Hepatocyte (in vitro differentiated cells): Measurements from ENCODE around the gene TCF12. TPM values are rescaled to one million over a fixed set of nuclear protein-coding genes. Genes with fewer than 3 reads are reported as not detected.

Source experiments
- DNase-seq: peaks from one replicate; pipeline ENCODE4 v3.0.0-alpha.2; 2016; ENCODE audit warnings: low spot score
- H2AFZ ChIP-seq: fragments of 200-600 bp; sonication (generic); 2 replicates; pipeline ENCODE4 v1.6.0; 2016; ENCODE audit warnings: antibody characterized with exemption, mild to moderate bottlenecking
- H3K27ac ChIP-seq: fragments of 200-600 bp; sonication (generic); 2 replicates; pipeline ENCODE4 v1.5.1; 2016; ENCODE audit warnings: mild to moderate bottlenecking
- H3K27me3 ChIP-seq: fragments of 200-600 bp; sonication (generic); 2 replicates; pipeline ENCODE4 v1.6.1; 2016
- H3K36me3 ChIP-seq: fragments of 200-600 bp; sonication (generic); replicated peaks from 2 replicates; pipeline ENCODE4 v1.5.1; 2016; ENCODE audit warnings: low read depth; ENCODE audit not compliant: insufficient read depth
- H3K4me1 ChIP-seq: fragments of 200-600 bp; sonication (generic); 2 replicates; pipeline ENCODE4 v1.5.1; 2016; ENCODE audit warnings: mild to moderate bottlenecking, moderate library complexity; ENCODE audit not compliant: insufficient read depth
- H3K4me2 ChIP-seq: fragments of 200-600 bp; sonication (generic); 2 replicates; pipeline ENCODE4 v1.6.0; 2016
- H3K4me3 ChIP-seq: fragments of 200-600 bp; sonication (generic); 2 replicates; pipeline ENCODE4 v1.5.1; 2016; ENCODE audit warnings: mild to moderate bottlenecking
- H3K79me2 ChIP-seq: fragments of 200-600 bp; sonication (generic); 2 replicates; pipeline ENCODE4 v1.6.0; 2017; ENCODE audit warnings: mild to moderate bottlenecking
- H3K9me2 ChIP-seq: fragments of 200-600 bp; sonication (generic); replicated peaks from 2 replicates; pipeline ENCODE4 v1.6.0; 2017; ENCODE audit warnings: mild to moderate bottlenecking; ENCODE audit not compliant: insufficient read depth
- H3K9me3 ChIP-seq: fragments of 200-600 bp; sonication (generic); 2 replicates; pipeline ENCODE4 v1.5.1; 2016; ENCODE audit warnings: low read depth, mild to moderate bottlenecking
- H4K20me1 ChIP-seq: fragments of 200-600 bp; sonication (generic); 2 replicates; pipeline ENCODE4 v1.6.0; 2016; ENCODE audit warnings: mild to moderate bottlenecking; ENCODE audit not compliant: insufficient read depth, poor library complexity, severe bottlenecking
- EZH2 ChIP-seq: fragments of 200-600 bp; sonication (generic); IDR thresholded peaks from 2 replicates; pipeline ENCODE4 v1.6.1; 2016; ENCODE audit warnings: antibody characterized with exemption, mild to moderate bottlenecking, borderline replicate concordance
- EZH2phosphoT487 ChIP-seq: fragments of 200-600 bp; sonication (generic); IDR thresholded peaks from one replicate; pipeline ENCODE4 v1.6.1; 2018; ENCODE audit warnings: antibody characterized with exemption, mild to moderate bottlenecking, low read depth, moderate library complexity; ENCODE audit not compliant: unreplicated experiment, severe bottlenecking
- WGBS: methylation state at CpG from one replicate; pipeline ENCODE4 v1.1.6; 2016; ENCODE audit warnings: low lambda C conversion rate; ENCODE audit errors: missing lambda C conversion rate; 5-methylcytosine and 5-hydroxymethylcytosine counted together
- polyA plus RNA-seq: library from polyadenylated mRNA; unstranded; fragments of >200 nt; fragmentation: Nextera tagmentation; extraction: Ambion mirVana; gene quantifications from 2 replicates; pipeline ENCODE4 v1.2.1, GENCODE V29; 2016
- total RNA-seq: library from RNA; depleted of rRNA; stranded (reverse); fragments of >200 nt; gene quantifications from 2 replicates; pipeline ENCODE4 v1.2.3, GENCODE V29; 2014
- TF ChIP-seq, protein P1 (sequence below): fragments of 200-600 bp; sonication (generic); IDR thresholded peaks from 2 replicates; pipeline ENCODE4 v1.5.1; 2016; ENCODE audit warnings: antibody characterized with exemption, mild to moderate bottlenecking; ENCODE audit not compliant: poor library complexity

The TCF12 gene
- total and polyA plus RNA-seq, 2 experiments from 2014 or later: 42.0 to 93.2 TPM

DNA sequence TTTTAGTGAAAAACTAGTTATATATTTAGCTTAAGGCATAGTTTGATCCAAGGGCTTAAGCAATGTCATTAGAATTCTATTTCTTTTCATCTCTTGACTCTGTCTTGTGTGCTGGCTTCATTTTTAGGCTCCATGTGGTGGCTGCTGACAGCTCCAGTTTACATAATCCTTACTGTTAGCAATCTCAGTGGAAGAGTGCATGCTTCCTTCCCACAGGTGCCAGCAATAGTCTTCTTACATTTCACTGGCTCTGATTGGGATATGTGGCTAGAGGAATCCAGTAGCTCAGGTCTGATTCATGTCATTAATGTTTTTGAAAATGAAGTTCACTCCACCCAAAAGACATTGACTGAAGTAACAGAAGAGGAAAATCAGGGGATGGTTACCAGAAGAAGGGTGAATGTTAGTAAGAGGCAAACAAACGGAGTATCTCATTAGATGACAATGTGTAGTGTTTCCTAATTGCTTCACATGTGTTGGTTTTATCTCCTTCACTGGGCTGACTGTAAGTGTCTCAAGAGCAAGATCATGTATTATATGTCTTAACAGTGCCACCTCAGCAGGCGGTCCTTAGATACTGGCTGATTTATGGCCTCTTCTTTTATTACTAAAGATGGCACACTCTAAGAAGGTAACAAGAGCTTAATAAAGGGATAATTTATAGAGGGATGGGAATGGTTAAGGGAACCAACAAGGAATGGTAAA, 25.6 kb upstream of the TCF12 start:
- no peak for TF ChIP-seq EZH2
- TF ChIP-seq EZH2phosphoT487: no peak
- TF ChIP-seq, protein P1, sequence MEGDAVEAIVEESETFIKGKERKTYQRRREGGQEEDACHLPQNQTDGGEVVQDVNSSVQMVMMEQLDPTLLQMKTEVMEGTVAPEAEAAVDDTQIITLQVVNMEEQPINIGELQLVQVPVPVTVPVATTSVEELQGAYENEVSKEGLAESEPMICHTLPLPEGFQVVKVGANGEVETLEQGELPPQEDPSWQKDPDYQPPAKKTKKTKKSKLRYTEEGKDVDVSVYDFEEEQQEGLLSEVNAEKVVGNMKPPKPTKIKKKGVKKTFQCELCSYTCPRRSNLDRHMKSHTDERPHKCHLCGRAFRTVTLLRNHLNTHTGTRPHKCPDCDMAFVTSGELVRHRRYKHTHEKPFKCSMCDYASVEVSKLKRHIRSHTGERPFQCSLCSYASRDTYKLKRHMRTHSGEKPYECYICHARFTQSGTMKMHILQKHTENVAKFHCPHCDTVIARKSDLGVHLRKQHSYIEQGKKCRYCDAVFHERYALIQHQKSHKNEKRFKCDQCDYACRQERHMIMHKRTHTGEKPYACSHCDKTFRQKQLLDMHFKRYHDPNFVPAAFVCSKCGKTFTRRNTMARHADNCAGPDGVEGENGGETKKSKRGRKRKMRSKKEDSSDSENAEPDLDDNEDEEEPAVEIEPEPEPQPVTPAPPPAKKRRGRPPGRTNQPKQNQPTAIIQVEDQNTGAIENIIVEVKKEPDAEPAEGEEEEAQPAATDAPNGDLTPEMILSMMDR: no peak
- Histone ChIP-seq H3K36me3 (no peaks in the 10 kb centered on the region), H3K9me2 (no peaks in the 10 kb centered on the region), H4K20me1 (no peaks in the 10 kb centered on the region), H3K27me3 (no peaks in the 10 kb centered on the region), H3K4me1 (peaks cover 9% of the 10 kb centered on the region), H3K4me2 (no peak overlapping the region), H3K79me2 (peaks cover 3% of the 10 kb centered on the region), H3K27ac (no peak overlapping the region), H3K4me3 (no peak overlapping the region), H3K9me3 (no peaks in the 10 kb centered on the region), H2AFZ (no peak overlapping the region)
- WGBS: 96% methylated on average over 2 of the region's 2 CpGs
- DNase-seq: no peak

DNA sequence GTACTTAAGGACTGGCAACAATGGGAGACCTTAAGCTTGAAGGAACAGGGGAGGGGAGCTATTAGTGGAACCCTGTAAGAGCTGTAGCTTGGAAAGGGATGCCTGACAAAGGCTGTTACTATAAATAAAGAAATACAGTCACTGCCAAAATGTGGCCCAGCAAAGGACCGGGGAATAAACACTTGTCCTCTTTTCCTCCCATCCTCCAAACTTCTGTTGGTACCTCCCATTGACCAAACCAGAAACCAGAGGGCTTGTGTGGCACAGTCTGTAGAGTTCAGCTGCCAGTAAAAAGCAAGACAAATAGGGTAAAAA, 25.1 kb upstream of the TCF12 start:
- H3K4me2 ChIP-seq: no peak overlapping the region
- H3K79me2 ChIP-seq: peaks cover 3% of the 10 kb centered on the region
- no peaks in the 10 kb centered on the region for H3K9me3 ChIP-seq
- peaks cover 4% of the 10 kb centered on the region for H3K4me1 ChIP-seq
- no peak for DNase-seq
- no peak overlapping the region for H3K27ac ChIP-seq
- no peaks in the 10 kb centered on the region for H3K9me2 ChIP-seq
- no peak overlapping the region for H3K4me3 ChIP-seq
- H3K27me3 ChIP-seq: no peaks in the 10 kb centered on the region
- WGBS: 87% methylated on average over 1 of the region's 1 CpG
- H3K36me3 ChIP-seq: no peaks in the 10 kb centered on the region
- no peak for TF ChIP-seq EZH2
- TF ChIP-seq EZH2phosphoT487: no peak
- TF ChIP-seq, protein P1: no peak
- no peaks in the 10 kb centered on the region for H4K20me1 ChIP-seq
- no peak overlapping the region for H2AFZ ChIP-seq

DNA sequence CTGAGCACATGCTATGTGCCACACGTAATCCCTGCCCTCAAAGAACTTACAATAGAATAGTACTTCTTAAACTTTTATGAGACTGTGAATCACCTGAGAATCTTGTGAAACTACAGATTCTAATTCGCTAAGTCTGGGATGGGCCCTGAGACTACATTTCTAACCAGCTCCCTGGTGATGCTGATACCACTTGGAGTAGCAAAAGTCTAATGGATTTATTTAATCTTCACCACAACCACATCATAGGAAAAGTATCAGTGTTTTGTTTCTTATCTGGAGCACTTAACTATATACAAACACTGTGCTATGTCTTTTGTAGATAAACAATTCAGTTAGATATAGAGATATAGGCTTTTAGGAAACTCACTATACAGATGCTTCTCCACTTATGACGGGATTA, 23.8 kb upstream of the TCF12 start:
- Histone ChIP-seq H2AFZ (no peak overlapping the region), H3K27ac (no peak overlapping the region), H3K27me3 (no peaks in the 10 kb centered on the region), H4K20me1 (no peaks in the 10 kb centered on the region), H3K36me3 (no peaks in the 10 kb centered on the region), H3K4me1 (no peaks in the 10 kb centered on the region), H3K9me3 (no peaks in the 10 kb centered on the region), H3K9me2 (no peaks in the 10 kb centered on the region), H3K4me3 (no peak overlapping the region), H3K79me2 (no peaks in the 10 kb centered on the region), H3K4me2 (no peak overlapping the region)
- TF ChIP-seq EZH2phosphoT487 (no peak), EZH2 (no peak)
- TF ChIP-seq, protein P1: no peak
- no peak for DNase-seq
- 54% methylated on average over 3 of the region's 3 CpGs for WGBS

DNA sequence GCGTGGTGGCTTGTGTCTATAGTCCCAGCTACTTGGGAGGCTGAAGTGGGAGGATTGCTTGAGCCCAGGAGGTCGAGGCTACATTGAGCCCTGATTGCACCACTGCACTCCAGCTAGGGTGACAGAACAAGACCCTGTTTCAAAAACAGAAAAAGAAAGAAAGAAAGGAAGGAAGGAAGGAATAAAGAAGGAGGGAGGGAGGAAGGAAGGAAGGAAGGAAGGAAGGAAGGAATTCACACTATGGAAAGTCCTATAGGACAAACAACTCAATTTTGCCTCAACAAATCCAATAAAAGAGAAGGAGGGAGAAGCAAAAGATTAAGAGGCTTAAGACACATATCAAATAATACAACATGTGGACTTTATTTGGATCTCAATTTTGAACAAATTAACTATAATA, 16.5 kb upstream of the TCF12 start:
- no peak for DNase-seq
- Histone ChIP-seq H3K79me2 (no peaks in the 10 kb centered on the region), H3K36me3 (no peaks in the 10 kb centered on the region), H3K4me2 (no peak overlapping the region), H3K4me1 (no peaks in the 10 kb centered on the region), H3K27ac (no peak overlapping the region), H3K9me2 (no peaks in the 10 kb centered on the region), H3K27me3 (no peaks in the 10 kb centered on the region), H3K4me3 (no peak overlapping the region), H2AFZ (no peak overlapping the region), H4K20me1 (no peaks in the 10 kb centered on the region), H3K9me3 (no peaks in the 10 kb centered on the region)
- WGBS: 88% methylated on average over 2 of the region's 2 CpGs
- TF ChIP-seq, protein P1: no peak
- TF ChIP-seq EZH2phosphoT487 (no peak), EZH2 (no peak)
